CD14-positive monocyte (primary cell): ENCODE results near the gene SPRR5. TPM values are rescaled to one million over a fixed set of nuclear protein-coding genes. Genes with fewer than 3 reads are reported as not detected.

Experiments
- DNase-seq, 3 donors: peaks; one replicate each; pipeline ENCODE4 v3.0.0-alpha.2; 2011 to 2022
- H2AFZ ChIP-seq: 2 replicates; pipeline ENCODE4 v1.6.0; 2012; ENCODE audit warnings: mild to moderate bottlenecking, low read depth, low read length, inconsistent platforms; ENCODE audit not compliant: insufficient read depth, poor library complexity, severe bottlenecking
- H3K27ac ChIP-seq, 2 donors: 1 replicate in 1 of 2; 2 replicates in 1 of 2; pipeline ENCODE4 v1.5.1; 2012 to 2013; ENCODE audit warnings: low read length in 2 of 2, control low read depth in 1 of 2, inconsistent platforms in 1 of 2, low read depth in 1 of 2, mild to moderate bottlenecking in 1 of 2
- H3K27me3 ChIP-seq, 2 donors: one replicate each; pipeline versions ENCODE4 v1.6.0 to v1.6.1; 2011 to 2013; ENCODE audit warnings: low read length in 2 of 2; ENCODE audit not compliant: control insufficient read depth in 2 of 2, insufficient read depth in 2 of 2
- H3K36me3 ChIP-seq, 2 donors: replicated peaks in 1 of 2; 1 replicate in 1 of 2; 2 replicates in 1 of 2; pipeline versions ENCODE4 v1.5.1 to v1.6.1; 2012 to 2013; ENCODE audit warnings: low read length in 2 of 2, control low read depth in 1 of 2, inconsistent platforms in 1 of 2, mild to moderate bottlenecking in 1 of 2; ENCODE audit not compliant: insufficient read depth in 2 of 2, control insufficient read depth in 1 of 2
- H3K4me1 ChIP-seq, 2 donors: 1 replicate in 1 of 2; 2 replicates in 1 of 2; pipeline versions ENCODE4 v1.5.1 to v1.6.1; 2012 to 2013; ENCODE audit warnings: low read length in 2 of 2, control low read depth in 1 of 2, inconsistent platforms in 1 of 2, mild to moderate bottlenecking in 1 of 2, moderate library complexity in 1 of 2; ENCODE audit not compliant: insufficient read depth in 2 of 2, control insufficient read depth in 1 of 2
- H3K4me2 ChIP-seq: replicated peaks from 2 replicates; pipeline ENCODE3; 2012; ENCODE audit warnings: low read length, moderate library complexity, mild to moderate bottlenecking; ENCODE audit not compliant: poor library complexity, severe bottlenecking; ENCODE audit errors: extremely low read depth
- H3K4me3 ChIP-seq, 3 experiments: fragments of 200-600 bp in 1 of 3; sonication (generic) in 1 of 3; replicated peaks in 1 of 3; 1 replicate in 2 of 3; 2 replicates in 1 of 3; pipeline ENCODE4 v1.5.1; 2011 to 2013; ENCODE audit warnings: low read length in 3 of 3, mild to moderate bottlenecking in 3 of 3, control low read depth in 2 of 3, low read depth in 2 of 3, inconsistent platforms in 1 of 3, moderate library complexity in 1 of 3
- H3K79me2 ChIP-seq: 2 replicates; pipeline ENCODE4 v1.6.0; 2012; ENCODE audit warnings: mild to moderate bottlenecking, control low read depth, inconsistent platforms, low read length, moderate library complexity; ENCODE audit not compliant: insufficient read depth
- H3K9ac ChIP-seq: 2 replicates; pipeline ENCODE4 v1.6.0; 2017; ENCODE audit warnings: low read length, mild to moderate bottlenecking; ENCODE audit not compliant: insufficient read depth, poor library complexity, severe bottlenecking
- H3K9me3 ChIP-seq, 2 donors: replicated peaks in 1 of 2; 1 replicate in 1 of 2; 2 replicates in 1 of 2; pipeline versions ENCODE4 v1.5.1 to v1.6.1; 2012 to 2013; ENCODE audit warnings: low read length in 2 of 2, control low read depth in 1 of 2; ENCODE audit not compliant: control insufficient read depth in 1 of 2, insufficient read depth in 1 of 2
- H4K20me1 ChIP-seq: 2 replicates; pipeline ENCODE4 v1.6.0; 2012; ENCODE audit warnings: mild to moderate bottlenecking, low read length, control low read depth, moderate library complexity; ENCODE audit not compliant: insufficient read depth
- H3K27ac Mint-ChIP-seq, 7 donors: one replicate each; pipeline ENCODE4 v1.8.0; 2020; ENCODE audit warnings: mild to moderate bottlenecking in 7 of 7, mixed read lengths in 7 of 7, moderate library complexity in 6 of 7, inconsistent platforms in 2 of 7
- H3K27me3 Mint-ChIP-seq, 3 donors: one replicate each; pipeline ENCODE4 v1.8.0; 2021 to 2022; ENCODE audit warnings: low read depth in 3 of 3, mild to moderate bottlenecking in 3 of 3, mixed read lengths in 3 of 3, moderate library complexity in 3 of 3, inconsistent platforms in 1 of 3
- H3K36me3 Mint-ChIP-seq, 2 donors: one replicate each; pipeline ENCODE4 v1.8.0; 2020; ENCODE audit warnings: mixed read lengths in 2 of 2, inconsistent platforms in 1 of 2, mild to moderate bottlenecking in 1 of 2
- H3K4me1 Mint-ChIP-seq: one replicate; pipeline ENCODE4 v1.8.0; 2020; ENCODE audit warnings: mild to moderate bottlenecking, mixed read lengths
- H3K4me3 Mint-ChIP-seq, 2 donors: one replicate each; pipeline ENCODE4 v1.8.0; 2020; ENCODE audit warnings: mild to moderate bottlenecking in 2 of 2, mixed read lengths in 2 of 2, moderate library complexity in 1 of 2
- H3K9me3 Mint-ChIP-seq, 7 donors: one replicate each; pipeline ENCODE4 v1.8.0; 2020 to 2022; ENCODE audit warnings: mixed read lengths in 7 of 7, mild to moderate bottlenecking in 6 of 7, moderate library complexity in 6 of 7, inconsistent platforms in 2 of 7
- WGBS: methylation state at CpG from one replicate; pipeline ENCODE4 v1.1.5; 2013; ENCODE audit warnings: missing lambda C conversion rate; ENCODE audit not compliant: insufficient coverage; 5-methylcytosine and 5-hydroxymethylcytosine counted together
- intact Hi-C, 2 donors: fragments of 100-400 bp; cut with micrococcal nuclease; formaldehyde crosslinking; loops; one replicate each; pipeline versions ENCODE4 v1.15.0 to v1.15.1; 2023
- polyA plus RNA-seq, 3 donors: library from polyadenylated mRNA; depleted of rRNA in 1 of 3; unstranded in 2 of 3; stranded (reverse) in 1 of 3; fragments of 300-500 nt in 2 of 3; fragments of >200 nt in 1 of 3; fragmentation: Illumina TruSeq in 2 of 3; gene quantifications; 1 replicate in 2 of 3; 2 replicates in 1 of 3; pipeline ENCODE4 v1.2.3, GENCODE V29; 2012 to 2021
- TF ChIP-seq, protein P1 (sequence below): fragments of 200-600 bp; IDR thresholded peaks from one replicate; pipeline ENCODE4 v1.8.0; 2022; ENCODE audit warnings: antibody characterized with exemption, mild to moderate bottlenecking

Gene SPRR5
- polyA plus RNA-seq, 3 donors = not detected

DNA sequence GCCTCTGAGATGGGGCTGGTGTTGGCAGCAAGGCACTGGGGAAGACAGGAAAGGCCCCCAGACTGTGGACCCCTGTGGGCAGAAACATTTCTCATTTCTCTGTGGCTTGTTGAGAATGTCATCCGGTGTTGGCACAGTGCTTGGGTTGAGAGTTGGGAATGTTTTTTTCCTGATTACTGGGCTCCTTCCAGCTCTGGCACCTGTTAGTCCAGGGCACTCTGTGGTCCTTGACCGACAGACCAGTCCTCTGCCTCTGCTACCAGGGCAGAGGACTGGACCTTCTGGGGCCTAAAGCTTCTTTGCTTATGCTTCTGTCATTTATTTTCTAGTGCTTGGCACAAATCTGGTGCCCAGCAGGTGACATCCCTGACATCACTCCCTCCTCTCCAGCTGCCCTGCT is 4.8 kb upstream of the SPRR5 start:
- WGBS = 90% methylated on average over 2 of the region's 2 CpGs
- peak overlapping the region in 1 of 7 donors; percentile 28 for H3K27ac Mint-ChIP-seq
- H4K20me1 ChIP-seq = no peaks in the 10 kb centered on the region

DNA sequence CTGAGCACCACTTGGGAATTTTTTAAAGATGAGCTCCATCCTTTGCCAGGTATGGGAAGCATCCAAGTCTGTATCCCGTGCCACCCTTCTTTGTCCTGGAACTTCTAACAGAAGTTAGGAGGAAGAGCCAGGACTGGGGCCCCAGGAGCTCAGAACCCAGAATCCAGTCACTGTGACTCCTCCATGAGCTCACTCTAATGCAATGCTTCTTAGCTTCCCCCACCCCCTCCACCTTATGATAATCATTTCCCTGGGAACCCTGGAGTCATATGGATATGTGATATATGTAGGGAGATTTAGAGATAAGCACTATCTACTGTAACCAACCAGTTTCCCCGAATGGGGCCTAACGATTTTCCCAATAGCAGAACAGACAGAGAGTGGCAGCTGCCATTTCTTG is 758 bp upstream of the SPRR5 start:
- Histone ChIP-seq H3K27me3 (peaks cover 0 to 2% of the 10 kb centered on the region in 2 donors), H4K20me1 (no peaks in the 10 kb centered on the region), H3K27ac (no peak overlapping the region), H3K4me1 (no peaks in the 10 kb centered on the region), H3K79me2 (no peaks in the 10 kb centered on the region), H3K9me3 (no peaks in the 10 kb centered on the region), H3K4me3 (no peak overlapping the region), H2AFZ (no peak overlapping the region), H3K9ac (no peak overlapping the region), H3K4me2 (no peak overlapping the region), H3K36me3 (no peaks in the 10 kb centered on the region)
- H3K27ac Mint-ChIP-seq = no peak overlapping the region
- peaks cover 2 to 4% (median 3%) of the 10 kb centered on the region in 3 donors for H3K27me3 Mint-ChIP-seq
- no peaks in the 10 kb centered on the region for H3K36me3 Mint-ChIP-seq
- 50% methylated on average over 1 of the region's 3 CpGs for WGBS
- no peak overlapping the region for H3K4me3 Mint-ChIP-seq
- DNase-seq = no peak
- TF ChIP-seq, protein P1, sequence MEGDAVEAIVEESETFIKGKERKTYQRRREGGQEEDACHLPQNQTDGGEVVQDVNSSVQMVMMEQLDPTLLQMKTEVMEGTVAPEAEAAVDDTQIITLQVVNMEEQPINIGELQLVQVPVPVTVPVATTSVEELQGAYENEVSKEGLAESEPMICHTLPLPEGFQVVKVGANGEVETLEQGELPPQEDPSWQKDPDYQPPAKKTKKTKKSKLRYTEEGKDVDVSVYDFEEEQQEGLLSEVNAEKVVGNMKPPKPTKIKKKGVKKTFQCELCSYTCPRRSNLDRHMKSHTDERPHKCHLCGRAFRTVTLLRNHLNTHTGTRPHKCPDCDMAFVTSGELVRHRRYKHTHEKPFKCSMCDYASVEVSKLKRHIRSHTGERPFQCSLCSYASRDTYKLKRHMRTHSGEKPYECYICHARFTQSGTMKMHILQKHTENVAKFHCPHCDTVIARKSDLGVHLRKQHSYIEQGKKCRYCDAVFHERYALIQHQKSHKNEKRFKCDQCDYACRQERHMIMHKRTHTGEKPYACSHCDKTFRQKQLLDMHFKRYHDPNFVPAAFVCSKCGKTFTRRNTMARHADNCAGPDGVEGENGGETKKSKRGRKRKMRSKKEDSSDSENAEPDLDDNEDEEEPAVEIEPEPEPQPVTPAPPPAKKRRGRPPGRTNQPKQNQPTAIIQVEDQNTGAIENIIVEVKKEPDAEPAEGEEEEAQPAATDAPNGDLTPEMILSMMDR = no peak
- no peaks in the 10 kb centered on the region for H3K4me1 Mint-ChIP-seq
- intact Hi-C loops = no loop called here
- H3K9me3 Mint-ChIP-seq = peaks cover 0 to 4% (median 0%) of the 10 kb centered on the region in 7 donors

More for the DNA sequence above, 4.8 kb upstream of the SPRR5 start:
- no peaks in the 10 kb centered on the region for H3K79me2 ChIP-seq
- Mint-ChIP-seq H3K27me3 (peaks cover 1 to 8% (median 3%) of the 10 kb centered on the region in 3 donors), H3K9me3 (peaks cover 0 to 3% (median 1%) of the 10 kb centered on the region in 7 donors), H3K36me3 (no peaks in the 10 kb centered on the region), H3K4me3 (no peak overlapping the region), H3K4me1 (no peaks in the 10 kb centered on the region)
- no peaks in the 10 kb centered on the region for H3K36me3 ChIP-seq
- no peak overlapping the region for H3K9ac ChIP-seq
- TF ChIP-seq, protein P1 = no peak
- H3K27me3 ChIP-seq = no peaks in the 10 kb centered on the region
- H3K9me3 ChIP-seq = no peaks in the 10 kb centered on the region
- DNase-seq = no peak
- no peak overlapping the region for H2AFZ ChIP-seq
- H3K4me1 ChIP-seq = no peaks in the 10 kb centered on the region
- no peak overlapping the region for H3K27ac ChIP-seq
- intact Hi-C loops = no loop called here
- H3K4me2 ChIP-seq = no peak overlapping the region
- no peak overlapping the region for H3K4me3 ChIP-seq
